ENCODE data around the gene TAF1L. TPM values are rescaled to one million over a fixed set of nuclear protein-coding genes. Genes with fewer than 3 reads are reported as not detected.

Gene TAF1L
- total RNA-seq, 4 donors from 2014 or later: under 0.01 to 0.07 TPM; not detected in 2

GRCh38 chr9:32580631-32581300 lies 54.7 kb downstream of the TAF1L start:
- H3K27ac ChIP-seq: no peak overlapping the region
- DNase-seq: no peak
- TF ChIP-seq POLR2A (IDR thresholded peaks at IDR 0.05) (no peak), CTCF (IDR thresholded peaks at IDR 0.05) (no peak)
- no peaks in the 10 kb centered on the region for H3K27me3 ChIP-seq
- no peaks in the 10 kb centered on the region for H3K36me3 ChIP-seq
- H3K4me1 ChIP-seq: no peaks in the 10 kb centered on the region
- intact Hi-C loops (cut with DNase I; ENCODE audit: low total_unique reads): loop anchor here (5.0 kb wide), 1 partner anchor 203 kb away; no protein-coding TSS in a partner anchor
- no peak overlapping the region for H3K4me3 ChIP-seq
- no peaks in the 10 kb centered on the region for H3K9me3 ChIP-seq

DNA sequence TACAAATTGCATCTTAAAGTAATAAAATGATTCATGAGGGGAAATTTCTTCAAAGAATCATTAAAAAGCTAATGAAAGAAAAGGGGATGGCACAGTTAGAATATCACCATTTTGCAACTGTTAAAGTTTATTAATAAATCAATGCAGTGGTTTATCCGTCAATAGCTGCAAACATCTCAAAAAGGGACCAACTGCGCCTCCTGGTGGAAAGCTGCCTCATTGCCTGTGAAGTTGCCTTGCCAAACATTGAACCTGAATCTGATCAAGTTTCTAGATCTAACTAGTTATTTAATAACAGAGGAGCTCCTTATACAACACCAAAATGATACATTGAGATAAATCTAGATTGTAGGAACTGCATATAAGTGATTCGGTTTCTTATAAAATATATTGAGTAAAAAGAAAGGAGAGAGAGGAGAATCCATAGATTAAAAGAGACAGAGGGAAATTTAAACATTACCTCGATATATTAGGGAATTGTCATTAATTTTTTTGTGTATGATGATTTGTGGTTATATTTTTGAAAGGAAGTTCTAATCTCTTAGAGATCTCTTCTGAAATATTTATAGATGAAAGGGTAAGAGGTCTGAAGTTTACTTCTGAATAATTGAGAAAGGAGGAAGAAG lies 55.6 kb downstream of the TAF1L start:
- intact Hi-C loops (cut with DNase I; ENCODE audit: low total_unique reads): loop anchor here (5.0 kb wide), 1 partner anchor 203 kb away; no protein-coding TSS in a partner anchor
- Histone ChIP-seq H3K4me3 (no peak overlapping the region), H3K27ac (no peak overlapping the region), H3K36me3 (no peaks in the 10 kb centered on the region), H3K27me3 (no peaks in the 10 kb centered on the region), H3K9me3 (no peaks in the 10 kb centered on the region), H3K4me1 (no peaks in the 10 kb centered on the region)
- TF ChIP-seq POLR2A (IDR thresholded peaks at IDR 0.05) (no peak), CTCF (IDR thresholded peaks at IDR 0.05) (peak; percentile 79 to 84 (median 82))
- DNase-seq: peak; percentile 66 to 68

Other genes with a start within 250 kb of the TAF1L start
- 10 to 100 TPM in 3 of 4 donors, 1 to 10 TPM in 1; 2.6 to 22.5 (median 14.3) TPM for gene RIGI, start 109.5 kb downstream of the TAF1L start, total RNA-seq
- 1 to 10 TPM in 2 of 4 donors, not detected in 2; 1.7 to 8.1 TPM for gene SMIM27, start 83.3 kb downstream of the TAF1L start, total RNA-seq
- 10 to 100 TPM; 12.8 to 49.3 (median 27.3) TPM for gene TOPORS, start 83.1 kb downstream of the TAF1L start, total RNA-seq
- gene NDUFB6, start 62.5 kb downstream of the TAF1L start, total RNA-seq: 100 to 1,000 TPM in 1 of 4 donors, 10 to 100 TPM in 3; 33.8 to 181 (median 54.5) TPM
- gene TMEM215, start 147.9 kb upstream of the TAF1L start, total RNA-seq: under 1 TPM in 1 of 4 donors, not detected in 3; 0.55 TPM